GM18867 (cell line): Measurements from ENCODE around the gene SRSF5.
"Not testable (repeated sequence)": the region's sequence is repeated elsewhere in the genome, so short reads cannot be mapped to it uniquely, and the experiment has no call there.

Experiments
- ATAC-seq: cut with Tn5 transposase; IDR thresholded peaks from one replicate; pipeline ENCODE4 v1.9.1; 2021; ENCODE audit warnings: mild to moderate bottlenecking, moderate library complexity; ENCODE audit not compliant: unreplicated experiment

SRSF5 gene

GRCh38 chr14:69766984-69767368, at the start of gene SRSF5:
Gene SRSF5 (plus strand): TSS chr14:69767142. CDS start chr14:69768157, 1,015 bp downstream.
- ATAC-seq, result peak; percentile 82

- ATAC-seq, result not testable (repeated sequence)
Measured at GRCh38 chr14:69718614-69719013, 48.3 kb upstream of the SRSF5 start.

- ATAC-seq, result no peak
Measured at GRCh38 chr14:69719501-69719951, 47.4 kb upstream of the SRSF5 start.

GRCh38 chr14:69720912-69721311, 46.0 kb upstream of the SRSF5 start:
- ATAC-seq, result no peak

- ATAC-seq, result peak; percentile 84
Measured at GRCh38 chr14:69726761-69727511, 40.0 kb upstream of the SRSF5 start.

- no peak for ATAC-seq
Measured at GRCh38 chr14:69727860-69728259, 39.1 kb upstream of the SRSF5 start.

- ATAC-seq, result not testable (repeated sequence)
Measured at GRCh38 chr14:69731919-69732598, 34.9 kb upstream of the SRSF5 start.

GRCh38 chr14:69736405-69736804, 30.5 kb upstream of the SRSF5 start:
- not testable (repeated sequence) for ATAC-seq

GRCh38 chr14:69741055-69741454, 25.9 kb upstream of the SRSF5 start:
- no peak for ATAC-seq

- no peak for ATAC-seq
Measured at GRCh38 chr14:69749956-69750355, 17.0 kb upstream of the SRSF5 start.

- ATAC-seq, result no peak
Measured at GRCh38 chr14:69750495-69750894, 16.4 kb upstream of the SRSF5 start.

GRCh38 chr14:69752773-69753172, 14.2 kb upstream of the SRSF5 start:
- no peak for ATAC-seq

GRCh38 chr14:69753860-69754259, 13.1 kb upstream of the SRSF5 start:
- ATAC-seq, result no peak

GRCh38 chr14:69754487-69754886, 12.5 kb upstream of the SRSF5 start:
- no peak for ATAC-seq

GRCh38 chr14:69755296-69755695, 11.6 kb upstream of the SRSF5 start:
- no peak for ATAC-seq

GRCh38 chr14:69755784-69756183, 11.2 kb upstream of the SRSF5 start:
- no peak for ATAC-seq

- no peak for ATAC-seq
Measured at GRCh38 chr14:69756298-69756697, 10.6 kb upstream of the SRSF5 start.

- ATAC-seq, result no peak
Measured at GRCh38 chr14:69760810-69761209, 6.1 kb upstream of the SRSF5 start.

- no peak for ATAC-seq
Measured at GRCh38 chr14:69763761-69764510, 3.0 kb upstream of the SRSF5 start.

GRCh38 chr14:69767369-69767999, 542 bp downstream of the SRSF5 start:
- peak; percentile 68 for ATAC-seq

GRCh38 chr14:69768873-69769272, 1.9 kb downstream of the SRSF5 start:
- ATAC-seq, result no peak
